WTC11 (cell line): ENCODE measurements around the gene ULK4. TPM values are rescaled to one million over a fixed set of nuclear protein-coding genes. Genes with fewer than 3 reads are reported as not detected.

Experiments
- ATAC-seq: fragments of 200-7000 bp; cut with Tn5 transposase; 2 replicates; pipeline ENCODE4 v1.10.0; 2021; ENCODE audit warnings: mild to moderate bottlenecking, moderate library complexity
- CTCF ChIA-PET: fragments of 300-600 bp; sonication (Branson Sonifier 250); formaldehyde crosslinking; loops from one replicate; lab custom pipeline; 2021; ENCODE audit warnings: antibody characterized with exemption; lab: Charles Lee
- POLR2A ChIA-PET: fragments of 350-600 bp; sonication (Branson Sonifier 250); formaldehyde crosslinking; loops from one replicate; lab custom pipeline; 2021; ENCODE audit warnings: antibody characterized with exemption; lab: Charles Lee
- DNase-seq: peaks from one replicate; pipeline ENCODE4 v3.0.0; 2021; ENCODE audit warnings: low spot score
- H3K27ac Mint-ChIP-seq: 2 replicates; pipeline ENCODE4 v1.8.0; 2021; ENCODE audit warnings: mixed read lengths
- H3K27me3 Mint-ChIP-seq: 2 replicates; pipeline ENCODE4 v1.8.0; 2021; ENCODE audit warnings: low read depth, mild to moderate bottlenecking, moderate library complexity, mixed read lengths
- H3K36me3 Mint-ChIP-seq: 2 replicates; pipeline ENCODE4 v1.8.0; 2021; ENCODE audit warnings: mixed read lengths
- H3K4me1 Mint-ChIP-seq: 2 replicates; pipeline ENCODE4 v1.8.0; 2022; ENCODE audit warnings: mixed read lengths
- H3K4me3 Mint-ChIP-seq: 2 replicates; pipeline ENCODE4 v1.8.0; 2021; ENCODE audit warnings: mild to moderate bottlenecking, moderate library complexity, mixed read lengths
- H3K9me3 Mint-ChIP-seq: 2 replicates; pipeline ENCODE4 v1.8.0; 2021; ENCODE audit warnings: mixed read lengths
- ATF1 ChIP-seq: sonication (generic); formaldehyde crosslinking; IDR thresholded peaks from 2 replicates; pipeline ENCODE4 v1.8.1; 2023; ENCODE audit warnings: mild to moderate bottlenecking, moderate library complexity, missing genetic modification reagents
- CREM ChIP-seq: sonication (generic); formaldehyde crosslinking; IDR thresholded peaks from 2 replicates; pipeline ENCODE4 v1.8.1; 2022; ENCODE audit warnings: mild to moderate bottlenecking, missing genetic modification reagents, moderate library complexity
- ETV6 ChIP-seq: sonication (generic); formaldehyde crosslinking; IDR thresholded peaks from 2 replicates; pipeline ENCODE4 v1.8.1; 2022; ENCODE audit warnings: mild to moderate bottlenecking, missing genetic modification reagents
- FOXJ3 ChIP-seq: sonication (generic); formaldehyde crosslinking; IDR thresholded peaks from 2 replicates; pipeline ENCODE4 v1.9.0; 2021; ENCODE audit warnings: missing genetic modification reagents, mild to moderate bottlenecking, borderline replicate concordance
- FOXK1 ChIP-seq: sonication (generic); formaldehyde crosslinking; IDR thresholded peaks from 2 replicates; pipeline ENCODE4 v1.8.0; 2022; ENCODE audit warnings: mild to moderate bottlenecking, moderate library complexity, missing genetic modification reagents
- GTF2I ChIP-seq: fragments of 250-450 bp; sonication (Bioruptor Pico); conservative IDR thresholded peaks from 2 replicates; pipeline ENCODE4 v1.4.0; 2021; ENCODE audit warnings: mild to moderate bottlenecking
- IRF2 ChIP-seq: sonication (generic); formaldehyde crosslinking; IDR thresholded peaks from 2 replicates; pipeline ENCODE4 v1.8.0; 2022; ENCODE audit warnings: low read depth, missing genetic modification reagents, borderline replicate concordance
- JAZF1 ChIP-seq: fragments of 250-450 bp; sonication (Bioruptor Pico); IDR thresholded peaks from 2 replicates; pipeline ENCODE4 v1.9.0; 2021; ENCODE audit warnings: moderate library complexity, mild to moderate bottlenecking, inconsistent platforms
- MLX ChIP-seq: sonication (generic); formaldehyde crosslinking; IDR thresholded peaks from 2 replicates; pipeline ENCODE4 v1.8.1; 2023; ENCODE audit warnings: mild to moderate bottlenecking, missing genetic modification reagents, moderate library complexity
- MXD4 ChIP-seq: fragments of 250-450 bp; sonication (Bioruptor Pico); IDR thresholded peaks from 2 replicates; pipeline ENCODE4 v1.8.0; 2021; ENCODE audit warnings: mild to moderate bottlenecking, moderate library complexity, borderline replicate concordance
- OVOL2 ChIP-seq: fragments of 250-450 bp; sonication (Bioruptor Pico); IDR thresholded peaks from 2 replicates; pipeline ENCODE4 v1.9.0; 2021; ENCODE audit warnings: mild to moderate bottlenecking, borderline replicate concordance
- RORB ChIP-seq: fragments of 250-450 bp; sonication (Bioruptor Pico); IDR thresholded peaks from 2 replicates; pipeline ENCODE4 v1.9.0; 2021; ENCODE audit warnings: mild to moderate bottlenecking
- TCF7 ChIP-seq: sonication (generic); formaldehyde crosslinking; IDR thresholded peaks from 2 replicates; pipeline ENCODE4 v1.8.0; 2022; ENCODE audit warnings: mild to moderate bottlenecking, low read depth, missing genetic modification reagents, moderate library complexity
- TEAD1 ChIP-seq: sonication (generic); formaldehyde crosslinking; IDR thresholded peaks from 2 replicates; pipeline ENCODE4 v1.8.0; 2022; ENCODE audit warnings: mild to moderate bottlenecking, missing genetic modification reagents
- ZMAT4 ChIP-seq: fragments of 250-450 bp; sonication (Bioruptor Pico); IDR thresholded peaks from 2 replicates; pipeline ENCODE4 v1.9.0; 2021; ENCODE audit warnings: mild to moderate bottlenecking
- ZNF396 ChIP-seq: fragments of 250-450 bp; sonication (Bioruptor Pico); IDR thresholded peaks from 2 replicates; pipeline ENCODE4 v1.8.0; 2021; ENCODE audit warnings: mild to moderate bottlenecking, moderate library complexity, borderline replicate concordance
- ZNF423 ChIP-seq: fragments of 250-450 bp; sonication (Bioruptor Pico); IDR thresholded peaks from 2 replicates; pipeline ENCODE4 v2.1.2; 2022; ENCODE audit warnings: mild to moderate bottlenecking, moderate library complexity
- ZNF671 ChIP-seq: fragments of 250-450 bp; sonication (Bioruptor Pico); IDR thresholded peaks from 2 replicates; pipeline ENCODE4 v1.8.0; 2021; ENCODE audit warnings: mild to moderate bottlenecking
- total RNA-seq: library from RNA; stranded (reverse); gene quantifications from 3 replicates; pipeline ENCODE4 v1.2.3, GENCODE V29; 2021
- TF ChIP-seq, protein P1 (sequence below): fragments of 250-450 bp; sonication (Bioruptor Pico); IDR thresholded peaks from 2 replicates; pipeline ENCODE4 v1.9.0; 2021; ENCODE audit warnings: mild to moderate bottlenecking, borderline replicate concordance
- TF ChIP-seq, protein P2 (sequence below): sonication (generic); formaldehyde crosslinking; IDR thresholded peaks from 2 replicates; pipeline ENCODE4 v1.8.0; 2022; ENCODE audit warnings: missing genetic modification reagents
- TF ChIP-seq, protein P3 (sequence below): sonication (generic); formaldehyde crosslinking; IDR thresholded peaks from 2 replicates; pipeline ENCODE4 v1.8.1; 2022; ENCODE audit warnings: mild to moderate bottlenecking, moderate library complexity, missing genetic modification reagents
- TF ChIP-seq, protein P4 (sequence below): sonication (generic); formaldehyde crosslinking; IDR thresholded peaks from 2 replicates; pipeline ENCODE4 v1.8.1; 2023; ENCODE audit warnings: mild to moderate bottlenecking, missing genetic modification reagents

Gene ULK4
- total RNA-seq, 1 experiment from 2014 or later: 9.2 TPM

GRCh38 chr3:41362638-41363559 is 599.0 kb downstream of the ULK4 start:
- H3K27me3 Mint-ChIP-seq: no peaks in the 10 kb centered on the region; the same call in 1 of the 2 replicates
- TF ChIP-seq ZMAT4: no peak
- no peak for TF ChIP-seq FOXJ3
- TF ChIP-seq, protein P1, sequence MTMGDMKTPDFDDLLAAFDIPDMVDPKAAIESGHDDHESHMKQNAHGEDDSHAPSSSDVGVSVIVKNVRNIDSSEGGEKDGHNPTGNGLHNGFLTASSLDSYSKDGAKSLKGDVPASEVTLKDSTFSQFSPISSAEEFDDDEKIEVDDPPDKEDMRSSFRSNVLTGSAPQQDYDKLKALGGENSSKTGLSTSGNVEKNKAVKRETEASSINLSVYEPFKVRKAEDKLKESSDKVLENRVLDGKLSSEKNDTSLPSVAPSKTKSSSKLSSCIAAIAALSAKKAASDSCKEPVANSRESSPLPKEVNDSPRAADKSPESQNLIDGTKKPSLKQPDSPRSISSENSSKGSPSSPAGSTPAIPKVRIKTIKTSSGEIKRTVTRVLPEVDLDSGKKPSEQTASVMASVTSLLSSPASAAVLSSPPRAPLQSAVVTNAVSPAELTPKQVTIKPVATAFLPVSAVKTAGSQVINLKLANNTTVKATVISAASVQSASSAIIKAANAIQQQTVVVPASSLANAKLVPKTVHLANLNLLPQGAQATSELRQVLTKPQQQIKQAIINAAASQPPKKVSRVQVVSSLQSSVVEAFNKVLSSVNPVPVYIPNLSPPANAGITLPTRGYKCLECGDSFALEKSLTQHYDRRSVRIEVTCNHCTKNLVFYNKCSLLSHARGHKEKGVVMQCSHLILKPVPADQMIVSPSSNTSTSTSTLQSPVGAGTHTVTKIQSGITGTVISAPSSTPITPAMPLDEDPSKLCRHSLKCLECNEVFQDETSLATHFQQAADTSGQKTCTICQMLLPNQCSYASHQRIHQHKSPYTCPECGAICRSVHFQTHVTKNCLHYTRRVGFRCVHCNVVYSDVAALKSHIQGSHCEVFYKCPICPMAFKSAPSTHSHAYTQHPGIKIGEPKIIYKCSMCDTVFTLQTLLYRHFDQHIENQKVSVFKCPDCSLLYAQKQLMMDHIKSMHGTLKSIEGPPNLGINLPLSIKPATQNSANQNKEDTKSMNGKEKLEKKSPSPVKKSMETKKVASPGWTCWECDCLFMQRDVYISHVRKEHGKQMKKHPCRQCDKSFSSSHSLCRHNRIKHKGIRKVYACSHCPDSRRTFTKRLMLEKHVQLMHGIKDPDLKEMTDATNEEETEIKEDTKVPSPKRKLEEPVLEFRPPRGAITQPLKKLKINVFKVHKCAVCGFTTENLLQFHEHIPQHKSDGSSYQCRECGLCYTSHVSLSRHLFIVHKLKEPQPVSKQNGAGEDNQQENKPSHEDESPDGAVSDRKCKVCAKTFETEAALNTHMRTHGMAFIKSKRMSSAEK (CRISPR knock-in tag): peak; percentile 46; the same call in 1 of the 2 replicates
- no peak for TF ChIP-seq IRF2 (CRISPR knock-in tag)
- TF ChIP-seq CREM: no peak
- peak; percentile 63; the same call in 1 of the 2 replicates for TF ChIP-seq ETV6 (CRISPR knock-in tag)
- TF ChIP-seq, protein P2, sequence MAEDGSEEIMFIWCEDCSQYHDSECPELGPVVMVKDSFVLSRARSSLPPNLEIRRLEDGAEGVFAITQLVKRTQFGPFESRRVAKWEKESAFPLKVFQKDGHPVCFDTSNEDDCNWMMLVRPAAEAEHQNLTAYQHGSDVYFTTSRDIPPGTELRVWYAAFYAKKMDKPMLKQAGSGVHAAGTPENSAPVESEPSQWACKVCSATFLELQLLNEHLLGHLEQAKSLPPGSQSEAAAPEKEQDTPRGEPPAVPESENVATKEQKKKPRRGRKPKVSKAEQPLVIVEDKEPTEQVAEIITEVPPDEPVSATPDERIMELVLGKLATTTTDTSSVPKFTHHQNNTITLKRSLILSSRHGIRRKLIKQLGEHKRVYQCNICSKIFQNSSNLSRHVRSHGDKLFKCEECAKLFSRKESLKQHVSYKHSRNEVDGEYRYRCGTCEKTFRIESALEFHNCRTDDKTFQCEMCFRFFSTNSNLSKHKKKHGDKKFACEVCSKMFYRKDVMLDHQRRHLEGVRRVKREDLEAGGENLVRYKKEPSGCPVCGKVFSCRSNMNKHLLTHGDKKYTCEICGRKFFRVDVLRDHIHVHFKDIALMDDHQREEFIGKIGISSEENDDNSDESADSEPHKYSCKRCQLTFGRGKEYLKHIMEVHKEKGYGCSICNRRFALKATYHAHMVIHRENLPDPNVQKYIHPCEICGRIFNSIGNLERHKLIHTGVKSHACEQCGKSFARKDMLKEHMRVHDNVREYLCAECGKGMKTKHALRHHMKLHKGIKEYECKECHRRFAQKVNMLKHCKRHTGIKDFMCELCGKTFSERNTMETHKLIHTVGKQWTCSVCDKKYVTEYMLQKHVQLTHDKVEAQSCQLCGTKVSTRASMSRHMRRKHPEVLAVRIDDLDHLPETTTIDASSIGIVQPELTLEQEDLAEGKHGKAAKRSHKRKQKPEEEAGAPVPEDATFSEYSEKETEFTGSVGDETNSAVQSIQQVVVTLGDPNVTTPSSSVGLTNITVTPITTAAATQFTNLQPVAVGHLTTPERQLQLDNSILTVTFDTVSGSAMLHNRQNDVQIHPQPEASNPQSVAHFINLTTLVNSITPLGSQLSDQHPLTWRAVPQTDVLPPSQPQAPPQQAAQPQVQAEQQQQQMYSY: no peak
- TF ChIP-seq RORB (CRISPR knock-in tag): no peak
- TF ChIP-seq TEAD1 (CRISPR knock-in tag): peak; percentile 38; the same call in 1 of the 2 replicates
- TF ChIP-seq ZNF671: peak; percentile 47; the same call in 1 of the 2 replicates
- TF ChIP-seq GTF2I (CRISPR knock-in tag): peak; percentile 32; the same call in 1 of the 2 replicates
- no peak for TF ChIP-seq MLX (CRISPR knock-in tag)
- TF ChIP-seq MXD4 (CRISPR knock-in tag): 0 out of 2 replicates have a peak, but pooled peaks have one; percentile 14
- peak; percentile 98 for TF ChIP-seq ZNF423 (CRISPR knock-in tag)
- TF ChIP-seq ZNF396: no peak
- TF ChIP-seq, all 79 proteins: peak for 7
- Mint-ChIP-seq H3K27ac (peak overlapping the region; percentile 61; the same call in 1 of the 2 replicates), H3K36me3 (no peaks in the 10 kb centered on the region), H3K9me3 (no peaks in the 10 kb centered on the region), H3K4me3 (no peak overlapping the region), H3K4me1 (peaks cover 53% of the 10 kb centered on the region)
- ATAC-seq: peak; percentile 83
- DNase-seq: peak; percentile 55
- ChIA-PET POLR2A (interaction anchor here (0.6 to 0.8 kb wide), 2 partner anchors 214 to 470 kb away, joined by 3 read pairs; no protein-coding TSS in a partner anchor), CTCF (interaction anchor here (1.0 to 1.1 kb wide), 2 partner anchors 76 to 782 kb away, joined by 3 to 5 read pairs; no protein-coding TSS in a partner anchor)

DNA sequence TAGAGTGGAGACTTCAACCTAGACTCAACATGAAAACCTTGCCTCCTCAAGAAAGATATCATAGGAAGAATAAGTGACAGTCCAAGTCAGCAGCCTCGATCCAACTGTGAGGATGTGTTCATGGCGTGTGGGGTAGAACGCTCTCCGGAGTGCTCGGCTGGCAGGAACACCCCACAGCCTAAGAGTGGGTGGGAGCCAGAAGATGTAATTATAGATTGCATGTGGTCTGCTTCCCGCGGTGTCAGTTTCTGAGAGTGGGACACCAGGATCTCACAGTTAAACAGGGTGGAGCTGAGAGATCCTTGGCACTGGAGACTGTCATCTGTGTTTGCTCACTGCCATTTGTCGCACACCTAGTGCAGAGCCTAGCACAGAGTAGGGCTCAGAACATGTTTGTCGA is 604.6 kb downstream of the ULK4 start:
- no peak for ATAC-seq
- Mint-ChIP-seq H3K4me1 (peaks cover 3% of the 10 kb centered on the region; the same call in 1 of the 2 replicates), H3K9me3 (no peaks in the 10 kb centered on the region), H3K27me3 (no peaks in the 10 kb centered on the region; the same call in 1 of the 2 replicates), H3K4me3 (no peak overlapping the region), H3K27ac (no peak overlapping the region), H3K36me3 (no peaks in the 10 kb centered on the region)
- DNase-seq: no peak
- POLR2A ChIA-PET: no interaction called here
- CTCF ChIA-PET: no interaction called here
- TF ChIP-seq OVOL2 (CRISPR knock-in tag) (no peak), ATF1 (CRISPR knock-in tag) (no peak), TCF7 (CRISPR knock-in tag) (no peak), FOXK1 (CRISPR knock-in tag) (no peak), JAZF1 (CRISPR knock-in tag) (no peak)
- TF ChIP-seq, protein P3, sequence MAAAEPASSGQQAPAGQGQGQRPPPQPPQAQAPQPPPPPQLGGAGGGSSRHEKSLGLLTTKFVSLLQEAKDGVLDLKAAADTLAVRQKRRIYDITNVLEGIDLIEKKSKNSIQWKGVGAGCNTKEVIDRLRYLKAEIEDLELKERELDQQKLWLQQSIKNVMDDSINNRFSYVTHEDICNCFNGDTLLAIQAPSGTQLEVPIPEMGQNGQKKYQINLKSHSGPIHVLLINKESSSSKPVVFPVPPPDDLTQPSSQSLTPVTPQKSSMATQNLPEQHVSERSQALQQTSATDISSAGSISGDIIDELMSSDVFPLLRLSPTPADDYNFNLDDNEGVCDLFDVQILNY: no peak
- TF ChIP-seq, protein P4, sequence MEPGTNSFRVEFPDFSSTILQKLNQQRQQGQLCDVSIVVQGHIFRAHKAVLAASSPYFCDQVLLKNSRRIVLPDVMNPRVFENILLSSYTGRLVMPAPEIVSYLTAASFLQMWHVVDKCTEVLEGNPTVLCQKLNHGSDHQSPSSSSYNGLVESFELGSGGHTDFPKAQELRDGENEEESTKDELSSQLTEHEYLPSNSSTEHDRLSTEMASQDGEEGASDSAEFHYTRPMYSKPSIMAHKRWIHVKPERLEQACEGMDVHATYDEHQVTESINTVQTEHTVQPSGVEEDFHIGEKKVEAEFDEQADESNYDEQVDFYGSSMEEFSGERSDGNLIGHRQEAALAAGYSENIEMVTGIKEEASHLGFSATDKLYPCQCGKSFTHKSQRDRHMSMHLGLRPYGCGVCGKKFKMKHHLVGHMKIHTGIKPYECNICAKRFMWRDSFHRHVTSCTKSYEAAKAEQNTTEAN (CRISPR knock-in tag): no peak
